GM12892 (cell line): ENCODE results near the gene ITGB7.

ENCODE experiments used
- POLR2A ChIP-seq: IDR thresholded peaks from 2 replicates; pipeline ENCODE4 v1.6.1; 2011; ENCODE audit warnings: low read depth, low read length, control low read depth
- POLR2AphosphoS5 ChIP-seq: IDR thresholded peaks from 2 replicates; pipeline ENCODE4 v1.6.1; 2011; ENCODE audit warnings: low read depth, low read length, control low read depth
- TAF1 ChIP-seq: IDR thresholded peaks from 2 replicates; pipeline ENCODE4 v1.6.1; 2011; ENCODE audit warnings: low read depth, mild to moderate bottlenecking, control low read depth, low read length, borderline replicate concordance

DNA sequence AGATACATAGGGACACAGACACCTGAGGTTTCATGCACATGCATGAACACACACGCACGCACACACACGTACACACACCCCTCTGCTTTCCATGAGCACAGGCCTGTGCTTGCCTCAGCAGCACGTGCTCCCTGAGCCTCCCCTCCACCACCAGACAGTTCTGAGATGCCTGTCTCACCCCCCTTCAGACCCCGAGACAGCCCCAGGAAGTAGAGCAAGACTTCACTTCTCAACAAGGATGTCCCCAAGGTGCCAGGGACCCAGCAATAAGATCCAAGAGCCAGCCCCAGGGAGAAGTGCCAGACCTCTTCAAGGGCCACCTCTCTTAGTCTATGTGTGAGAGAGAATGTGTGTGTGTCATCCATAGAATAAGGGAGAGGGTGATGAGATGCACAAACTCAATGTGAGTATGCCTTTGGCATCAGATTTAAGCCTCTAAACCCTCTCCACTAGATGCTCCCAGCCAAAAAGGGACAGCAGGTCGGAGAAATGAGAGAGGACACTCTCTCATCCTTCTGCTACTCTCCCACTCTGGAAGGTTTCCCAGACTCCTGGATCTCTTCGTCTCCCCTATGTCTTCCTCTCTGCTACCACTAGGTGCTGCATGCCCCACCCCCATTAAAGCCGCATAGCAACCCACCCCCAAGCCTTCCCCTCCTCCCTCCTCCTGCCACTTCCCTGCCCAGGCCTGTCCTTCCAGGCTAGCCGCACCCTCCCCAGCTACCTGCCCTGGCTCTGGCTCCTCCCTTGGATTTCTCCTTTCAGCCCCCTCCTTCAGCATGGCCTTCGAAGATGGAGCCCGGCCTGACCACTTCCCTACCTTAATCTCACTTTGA, 17.2 kb upstream of the ITGB7 start:
- TF ChIP-seq POLR2AphosphoS5 (no peak), POLR2A (no peak), TAF1 (no peak)
